Peyer's patch (tissue), 4 donors: ENCODE results near the gene CTCFL. TPM values are rescaled to one million over a fixed set of nuclear protein-coding genes. Genes with fewer than 3 reads are reported as not detected.
"Not testable (repeated sequence)": the region's sequence is repeated elsewhere in the genome, so short reads cannot be mapped to it uniquely, and the experiment has no call there.

ENCODE experiments used
- DNase-seq, 3 donors: peaks; one replicate each; pipeline ENCODE4 v3.0.0-alpha.2; 2017 to 2019
- H3K27ac ChIP-seq, 4 donors: fragments of 200-600 bp; sonication (generic); one replicate each; pipeline ENCODE4 v1.5.1; 2016 to 2019
- H3K27me3 ChIP-seq, 2 donors: fragments of 200-600 bp; sonication (generic); one replicate each; pipeline ENCODE4 v1.5.1; 2019
- H3K36me3 ChIP-seq, 3 donors: fragments of 200-600 bp; sonication (generic); one replicate each; pipeline ENCODE4 v1.5.1; 2016 to 2019
- H3K4me1 ChIP-seq, 4 donors: fragments of 200-600 bp; sonication (generic); one replicate each; pipeline ENCODE4 v1.5.1; 2016 to 2019
- H3K4me3 ChIP-seq, 4 donors: fragments of 200-600 bp; sonication (generic); 1 replicate in 3 of 4; 2 replicates in 1 of 4; pipeline ENCODE4 v1.5.1; 2016 to 2019; ENCODE audit warnings: mild to moderate bottlenecking in 1 of 4
- H3K9me3 ChIP-seq, 4 donors: fragments of 200-600 bp; sonication (generic); one replicate each; pipeline ENCODE4 v1.5.1; 2016 to 2019; ENCODE audit warnings: mild to moderate bottlenecking in 1 of 4
- POLR2A ChIP-seq, 2 donors: fragments of 450-650 bp; IDR thresholded peaks; one replicate each; pipeline ENCODE4 v1.5.1; 2017; ENCODE audit warnings: antibody characterized with exemption in 2 of 2, mild to moderate bottlenecking in 2 of 2, moderate library complexity in 2 of 2
- total RNA-seq, 4 donors: library from RNA; depleted of rRNA; stranded (reverse); fragments of >200 nt; gene quantifications; one replicate each; pipeline ENCODE4 v1.1.0, GENCODE V29; 2016
- TF ChIP-seq, protein P1 (sequence below), 6 experiments: fragments of 450-650 bp in 4 of 6; fragments of 200-600 bp in 2 of 6; sonication (generic) in 1 of 6; IDR thresholded peaks; one replicate each; pipeline ENCODE4 v1.5.1; 2017 to 2019; ENCODE audit warnings: antibody characterized with exemption in 6 of 6, mild to moderate bottlenecking in 3 of 6, moderate library complexity in 1 of 6

Gene CTCFL
- total RNA-seq, 4 donors from 2014 or later: not detected

- no peak for DNase-seq
- Histone ChIP-seq H3K27me3 (no peaks in the 10 kb centered on the region), H3K36me3 (no peaks in the 10 kb centered on the region), H3K4me1 (no peaks in the 10 kb centered on the region), H3K9me3 (no peaks in the 10 kb centered on the region), H3K4me3 (no peak overlapping the region), H3K27ac (no peak overlapping the region)
- TF ChIP-seq, protein P1, sequence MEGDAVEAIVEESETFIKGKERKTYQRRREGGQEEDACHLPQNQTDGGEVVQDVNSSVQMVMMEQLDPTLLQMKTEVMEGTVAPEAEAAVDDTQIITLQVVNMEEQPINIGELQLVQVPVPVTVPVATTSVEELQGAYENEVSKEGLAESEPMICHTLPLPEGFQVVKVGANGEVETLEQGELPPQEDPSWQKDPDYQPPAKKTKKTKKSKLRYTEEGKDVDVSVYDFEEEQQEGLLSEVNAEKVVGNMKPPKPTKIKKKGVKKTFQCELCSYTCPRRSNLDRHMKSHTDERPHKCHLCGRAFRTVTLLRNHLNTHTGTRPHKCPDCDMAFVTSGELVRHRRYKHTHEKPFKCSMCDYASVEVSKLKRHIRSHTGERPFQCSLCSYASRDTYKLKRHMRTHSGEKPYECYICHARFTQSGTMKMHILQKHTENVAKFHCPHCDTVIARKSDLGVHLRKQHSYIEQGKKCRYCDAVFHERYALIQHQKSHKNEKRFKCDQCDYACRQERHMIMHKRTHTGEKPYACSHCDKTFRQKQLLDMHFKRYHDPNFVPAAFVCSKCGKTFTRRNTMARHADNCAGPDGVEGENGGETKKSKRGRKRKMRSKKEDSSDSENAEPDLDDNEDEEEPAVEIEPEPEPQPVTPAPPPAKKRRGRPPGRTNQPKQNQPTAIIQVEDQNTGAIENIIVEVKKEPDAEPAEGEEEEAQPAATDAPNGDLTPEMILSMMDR (IDR thresholded peaks at IDR 0.05): no peak
- no peak for TF ChIP-seq POLR2A (IDR thresholded peaks at IDR 0.05)
These were observed 28.3 kb downstream of the CTCFL start for GRCh38 chr20:57496592-57496991.

- DNase-seq: peak in 1 of 3 donors; percentile 28
- H3K4me1 ChIP-seq: no peaks in the 10 kb centered on the region
- H3K36me3 ChIP-seq: no peaks in the 10 kb centered on the region
- no peaks in the 10 kb centered on the region for H3K27me3 ChIP-seq
- no peak overlapping the region for H3K4me3 ChIP-seq
- TF ChIP-seq, protein P1 (IDR thresholded peaks at IDR 0.05): no peak
- no peak for TF ChIP-seq POLR2A (IDR thresholded peaks at IDR 0.05)
- no peaks in the 10 kb centered on the region for H3K9me3 ChIP-seq
- no peak overlapping the region for H3K27ac ChIP-seq
These were observed 29.0 kb downstream of the CTCFL start for GRCh38 chr20:57495978-57496377.

DNA sequence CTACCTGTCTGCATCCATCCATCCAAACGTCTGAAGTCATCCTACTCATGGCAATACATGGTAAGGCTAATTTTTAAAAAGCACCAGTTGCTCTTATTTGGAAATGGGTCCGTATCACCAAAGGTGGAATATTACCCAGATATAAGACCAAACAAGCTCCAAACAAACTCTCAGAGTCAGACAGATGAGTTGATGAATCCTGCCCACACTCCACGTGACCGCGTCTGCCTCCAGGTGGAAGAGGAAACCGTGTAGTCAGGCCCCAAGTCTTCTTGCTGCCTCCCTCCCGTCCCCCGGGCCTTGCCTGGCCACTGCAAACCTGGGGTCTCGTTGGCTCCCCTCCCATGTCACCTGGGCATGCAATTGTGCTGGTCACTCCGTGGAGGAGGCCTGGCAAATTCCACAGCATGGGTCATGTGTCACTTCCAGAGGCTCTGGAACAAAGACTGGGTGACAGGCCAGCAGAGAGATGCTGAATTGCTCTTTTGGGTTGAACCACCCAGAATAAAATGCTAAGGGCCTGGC, 31.8 kb downstream of the CTCFL start:
- TF ChIP-seq POLR2A (IDR thresholded peaks at IDR 0.05): no peak
- TF ChIP-seq, protein P1 (IDR thresholded peaks at IDR 0.05): no peak
- H3K9me3 ChIP-seq: no peaks in the 10 kb centered on the region
- no peaks in the 10 kb centered on the region for H3K36me3 ChIP-seq
- H3K4me1 ChIP-seq: no peaks in the 10 kb centered on the region
- H3K4me3 ChIP-seq: no peak overlapping the region
- H3K27me3 ChIP-seq: no peaks in the 10 kb centered on the region
- H3K27ac ChIP-seq: no peak overlapping the region
- peak in 1 of 3 donors; percentile 42 for DNase-seq

- no peaks in the 10 kb centered on the region for H3K36me3 ChIP-seq
- DNase-seq: peak in 1 of 3 donors; percentile 15
- H3K27ac ChIP-seq: no peak overlapping the region
- no peaks in the 10 kb centered on the region for H3K4me1 ChIP-seq
- no peaks in the 10 kb centered on the region for H3K27me3 ChIP-seq
- no peak overlapping the region for H3K4me3 ChIP-seq
- TF ChIP-seq POLR2A (IDR thresholded peaks at IDR 0.05): no peak
- TF ChIP-seq, protein P1 (IDR thresholded peaks at IDR 0.05): no peak
- H3K9me3 ChIP-seq: no peaks in the 10 kb centered on the region
These were observed 33.6 kb downstream of the CTCFL start for GRCh38 chr20:57491373-57491772.

DNA sequence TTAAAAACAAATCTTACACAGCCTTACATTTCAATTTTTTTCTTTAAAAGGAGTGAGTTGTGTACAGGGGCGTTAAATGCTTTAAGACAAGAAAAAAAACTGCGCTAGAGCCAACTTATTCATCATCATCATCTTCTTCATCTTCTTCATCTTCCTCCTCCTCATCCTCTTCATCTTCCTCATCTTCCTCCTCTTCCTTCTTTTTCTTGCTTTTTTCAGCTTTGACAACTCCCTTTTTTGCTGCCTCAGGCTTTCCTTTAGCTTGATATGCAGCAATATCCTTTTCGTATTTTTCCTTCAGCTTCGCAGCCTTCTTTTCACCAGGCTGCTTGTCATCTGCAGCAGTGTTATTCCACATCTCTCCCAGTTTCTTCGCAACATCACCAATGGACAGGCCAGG, 36.7 kb downstream of the CTCFL start:
- not testable (repeated sequence) for H3K36me3 ChIP-seq, H3K9me3 ChIP-seq, H3K27me3 ChIP-seq, H3K4me3 ChIP-seq, H3K4me1 ChIP-seq, H3K27ac ChIP-seq
- peak in 1 of 3 donors; percentile 10 for DNase-seq

GRCh38 chr20:57485770-57486169, 39.2 kb downstream of the CTCFL start:
- no peaks in the 10 kb centered on the region for H3K36me3 ChIP-seq
- H3K27ac ChIP-seq: no peak overlapping the region
- DNase-seq: no peak
- H3K9me3 ChIP-seq: peaks cover 0 to 3% (median 0%) of the 10 kb centered on the region in 4 donors
- no peak for TF ChIP-seq POLR2A (IDR thresholded peaks at IDR 0.05)
- TF ChIP-seq, protein P1 (IDR thresholded peaks at IDR 0.05): no peak
- H3K4me3 ChIP-seq: no peak overlapping the region
- no peaks in the 10 kb centered on the region for H3K27me3 ChIP-seq
- H3K4me1 ChIP-seq: peaks cover 0 to 6% (median 0%) of the 10 kb centered on the region in 4 donors
